A549 (cell line): ENCODE results near the gene B4GALT3. TPM values are rescaled to one million over a fixed set of nuclear protein-coding genes. Genes with fewer than 3 reads are reported as not detected.

Source experiments
- CHD2 ChIP-seq: fragments of 150-350 bp; IDR thresholded peaks from 2 replicates; pipeline ENCODE4 v1.6.1; 2014; ENCODE audit warnings: low read length; ENCODE audit not compliant: partially characterized antibody
- EP300 ChIP-seq, 2 experiments: fragments of >200 bp; sonication (Bioruptor Twin); formaldehyde crosslinking; IDR thresholded peaks; 2 replicates in 1 of 2; 3 replicates in 1 of 2; pipeline ENCODE4 v1.6.1; 2016 to 2017
- FOSL2 ChIP-seq, 2 experiments: fragments of 450-650 bp in 1 of 2; fragments of >200 bp in 1 of 2; sonication (Bioruptor Twin) in 1 of 2; formaldehyde crosslinking; IDR thresholded peaks; 2 replicates each; pipeline versions ENCODE4 v1.5.0 to v1.6.1; 2016 to 2020; ENCODE audit warnings: mild to moderate bottlenecking in 1 of 2, moderate library complexity in 1 of 2
- KDM5A ChIP-seq: fragments of 200-600 bp; sonication (generic); IDR thresholded peaks from 2 replicates; pipeline ENCODE4 v1.6.1; 2016; ENCODE audit warnings: antibody characterized with exemption, mild to moderate bottlenecking
- PHF8 ChIP-seq: fragments of 200-600 bp; sonication (generic); IDR thresholded peaks from 2 replicates; pipeline ENCODE4 v1.6.1; 2016; ENCODE audit warnings: low read depth, mild to moderate bottlenecking, antibody characterized with exemption, moderate library complexity, borderline replicate concordance
- TFCP2L1 ChIP-seq: fragments of 250-450 bp; sonication (Bioruptor Pico); IDR thresholded peaks from 2 replicates; pipeline ENCODE4 v1.5.0; 2021; ENCODE audit warnings: mild to moderate bottlenecking
- ZSCAN20 ChIP-seq: fragments of 250-450 bp; sonication (Bioruptor Pico); IDR thresholded peaks from 2 replicates; pipeline ENCODE4 v1.8.0; 2022; ENCODE audit warnings: mild to moderate bottlenecking, moderate library complexity
- polyA plus RNA-seq, 4 experiments: library from polyadenylated mRNA; depleted of rRNA in 3 of 4; stranded (reverse); fragments of >200 nt; fragmentation: RNase III in 1 of 4; extraction: RNeasy Plus Mini Kit Qiagen cat#74134 plus additional on column Dnase treatment in 1 of 4; gene quantifications; 2 replicates in 3 of 4; 3 replicates in 1 of 4; pipeline ENCODE4 v1.2.3, GENCODE V29; 2011 to 2017
- TF ChIP-seq, protein P1 (sequence below): IDR thresholded peaks from 2 replicates; pipeline ENCODE4 v1.6.1; 2012
- TF ChIP-seq, protein P2 (sequence below): fragments of 200-600 bp; sonication (generic); IDR thresholded peaks from 2 replicates; pipeline ENCODE4 v1.6.1; 2016; ENCODE audit warnings: antibody characterized with exemption, mild to moderate bottlenecking, moderate library complexity
- TF ChIP-seq, protein P3 (sequence below): fragments of 250-450 bp; sonication (Bioruptor Pico); IDR thresholded peaks from 2 replicates; pipeline ENCODE4 v1.5.0; 2021; ENCODE audit warnings: mild to moderate bottlenecking, moderate library complexity, borderline replicate concordance
- TF ChIP-seq, protein P4 (sequence below): fragments of >200 bp; sonication (Bioruptor Twin); formaldehyde crosslinking; IDR thresholded peaks from 3 replicates; pipeline ENCODE4 v1.6.1; 2016
- TF ChIP-seq, protein P5 (sequence below): fragments of 450-650 bp; IDR thresholded peaks from 2 replicates; pipeline ENCODE4 v1.6.1; 2014; ENCODE audit warnings: antibody characterized with exemption
- TF ChIP-seq, protein P6 (sequence below): IDR thresholded peaks from 2 replicates; pipeline ENCODE4 v1.6.1; 2012

Gene B4GALT3
- polyA plus RNA-seq, 2 of the 4 experiments (the other 2 are of a cell fraction) = 25.3 to 25.5 TPM

DNA sequence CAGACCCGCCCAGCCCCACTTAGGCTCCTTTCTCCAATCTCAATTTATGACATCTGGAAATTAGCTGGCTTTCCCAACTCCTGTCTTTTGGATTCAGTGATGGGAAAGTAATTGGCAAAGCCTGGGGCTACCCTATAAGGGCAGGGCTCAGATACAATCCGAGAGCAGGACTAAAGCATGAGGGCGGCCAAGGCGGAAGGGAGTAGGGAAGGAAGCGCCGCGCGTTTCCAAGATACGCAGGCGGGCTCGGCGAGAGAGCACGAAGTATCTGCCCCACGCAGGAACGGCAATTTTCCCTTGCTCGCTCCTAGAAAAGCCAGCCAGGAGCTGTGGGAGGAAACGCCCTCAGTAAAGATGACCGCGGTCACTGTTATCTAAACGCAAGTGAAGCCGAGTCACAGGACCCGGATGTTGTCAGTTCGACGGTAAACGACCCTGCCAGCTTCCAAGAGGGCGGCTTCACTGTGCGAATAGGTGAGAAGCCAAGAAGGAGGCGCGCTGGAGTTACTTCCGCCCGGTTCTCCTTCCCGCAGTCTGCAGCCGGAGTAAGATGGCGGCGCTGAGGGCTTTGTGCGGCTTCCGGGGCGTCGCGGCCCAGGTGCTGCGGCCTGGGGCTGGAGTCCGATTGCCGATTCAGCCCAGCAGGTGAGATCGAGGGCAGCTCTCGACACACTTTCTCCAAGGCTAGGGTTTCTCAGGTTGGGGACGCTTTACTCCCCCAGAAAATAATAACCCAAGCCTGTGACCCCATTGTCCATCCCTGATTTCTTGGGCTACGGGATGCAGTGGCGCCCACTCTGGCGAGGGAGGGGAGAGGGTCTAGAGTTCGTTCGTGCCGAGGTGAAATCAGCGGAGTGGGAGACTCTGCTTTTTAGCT, 24.8 kb upstream of the B4GALT3 start, which contains the start of gene NDUFS2 (continued):
- TF ChIP-seq, protein P1, sequence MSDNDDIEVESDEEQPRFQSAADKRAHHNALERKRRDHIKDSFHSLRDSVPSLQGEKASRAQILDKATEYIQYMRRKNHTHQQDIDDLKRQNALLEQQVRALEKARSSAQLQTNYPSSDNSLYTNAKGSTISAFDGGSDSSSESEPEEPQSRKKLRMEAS = peak; percentile 64
- TF ChIP-seq, protein P2, sequence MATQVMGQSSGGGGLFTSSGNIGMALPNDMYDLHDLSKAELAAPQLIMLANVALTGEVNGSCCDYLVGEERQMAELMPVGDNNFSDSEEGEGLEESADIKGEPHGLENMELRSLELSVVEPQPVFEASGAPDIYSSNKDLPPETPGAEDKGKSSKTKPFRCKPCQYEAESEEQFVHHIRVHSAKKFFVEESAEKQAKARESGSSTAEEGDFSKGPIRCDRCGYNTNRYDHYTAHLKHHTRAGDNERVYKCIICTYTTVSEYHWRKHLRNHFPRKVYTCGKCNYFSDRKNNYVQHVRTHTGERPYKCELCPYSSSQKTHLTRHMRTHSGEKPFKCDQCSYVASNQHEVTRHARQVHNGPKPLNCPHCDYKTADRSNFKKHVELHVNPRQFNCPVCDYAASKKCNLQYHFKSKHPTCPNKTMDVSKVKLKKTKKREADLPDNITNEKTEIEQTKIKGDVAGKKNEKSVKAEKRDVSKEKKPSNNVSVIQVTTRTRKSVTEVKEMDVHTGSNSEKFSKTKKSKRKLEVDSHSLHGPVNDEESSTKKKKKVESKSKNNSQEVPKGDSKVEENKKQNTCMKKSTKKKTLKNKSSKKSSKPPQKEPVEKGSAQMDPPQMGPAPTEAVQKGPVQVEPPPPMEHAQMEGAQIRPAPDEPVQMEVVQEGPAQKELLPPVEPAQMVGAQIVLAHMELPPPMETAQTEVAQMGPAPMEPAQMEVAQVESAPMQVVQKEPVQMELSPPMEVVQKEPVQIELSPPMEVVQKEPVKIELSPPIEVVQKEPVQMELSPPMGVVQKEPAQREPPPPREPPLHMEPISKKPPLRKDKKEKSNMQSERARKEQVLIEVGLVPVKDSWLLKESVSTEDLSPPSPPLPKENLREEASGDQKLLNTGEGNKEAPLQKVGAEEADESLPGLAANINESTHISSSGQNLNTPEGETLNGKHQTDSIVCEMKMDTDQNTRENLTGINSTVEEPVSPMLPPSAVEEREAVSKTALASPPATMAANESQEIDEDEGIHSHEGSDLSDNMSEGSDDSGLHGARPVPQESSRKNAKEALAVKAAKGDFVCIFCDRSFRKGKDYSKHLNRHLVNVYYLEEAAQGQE = no peak
- TF ChIP-seq PHF8 (peak; percentile 84; the same call in 1 of the 2 replicates), CHD2 (no peak), ZSCAN20 (CRISPR knock-in tag) (no peak), EP300 (IDR thresholded peaks at IDR 0.05) (no peak), FOSL2 (IDR thresholded peaks at IDR 0.05) (no peak), FOSL2 (CRISPR knock-in tag; IDR thresholded peaks at IDR 0.05) (no peak), TFCP2L1 (CRISPR knock-in tag) (no peak), KDM5A (peak; percentile 83)
- TF ChIP-seq, protein P3, sequence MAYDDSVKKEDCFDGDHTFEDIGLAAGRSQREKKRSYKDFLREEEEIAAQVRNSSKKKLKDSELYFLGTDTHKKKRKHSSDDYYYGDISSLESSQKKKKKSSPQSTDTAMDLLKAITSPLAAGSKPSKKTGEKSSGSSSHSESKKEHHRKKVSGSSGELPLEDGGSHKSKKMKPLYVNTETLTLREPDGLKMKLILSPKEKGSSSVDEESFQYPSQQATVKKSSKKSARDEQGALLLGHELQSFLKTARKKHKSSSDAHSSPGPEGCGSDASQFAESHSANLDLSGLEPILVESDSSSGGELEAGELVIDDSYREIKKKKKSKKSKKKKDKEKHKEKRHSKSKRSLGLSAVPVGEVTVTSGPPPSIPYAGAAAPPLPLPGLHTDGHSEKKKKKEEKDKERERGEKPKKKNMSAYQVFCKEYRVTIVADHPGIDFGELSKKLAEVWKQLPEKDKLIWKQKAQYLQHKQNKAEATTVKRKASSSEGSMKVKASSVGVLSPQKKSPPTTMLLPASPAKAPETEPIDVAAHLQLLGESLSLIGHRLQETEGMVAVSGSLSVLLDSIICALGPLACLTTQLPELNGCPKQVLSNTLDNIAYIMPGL (CRISPR knock-in tag) = peak; percentile 33; the same call in 1 of the 2 replicates
- TF ChIP-seq, protein P4, sequence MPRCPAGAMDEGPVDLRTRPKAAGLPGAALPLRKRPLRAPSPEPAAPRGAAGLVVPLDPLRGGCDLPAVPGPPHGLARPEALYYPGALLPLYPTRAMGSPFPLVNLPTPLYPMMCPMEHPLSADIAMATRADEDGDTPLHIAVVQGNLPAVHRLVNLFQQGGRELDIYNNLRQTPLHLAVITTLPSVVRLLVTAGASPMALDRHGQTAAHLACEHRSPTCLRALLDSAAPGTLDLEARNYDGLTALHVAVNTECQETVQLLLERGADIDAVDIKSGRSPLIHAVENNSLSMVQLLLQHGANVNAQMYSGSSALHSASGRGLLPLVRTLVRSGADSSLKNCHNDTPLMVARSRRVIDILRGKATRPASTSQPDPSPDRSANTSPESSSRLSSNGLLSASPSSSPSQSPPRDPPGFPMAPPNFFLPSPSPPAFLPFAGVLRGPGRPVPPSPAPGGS = peak; percentile 52; the same call in 1 of the 3 replicates
- TF ChIP-seq, protein P5, sequence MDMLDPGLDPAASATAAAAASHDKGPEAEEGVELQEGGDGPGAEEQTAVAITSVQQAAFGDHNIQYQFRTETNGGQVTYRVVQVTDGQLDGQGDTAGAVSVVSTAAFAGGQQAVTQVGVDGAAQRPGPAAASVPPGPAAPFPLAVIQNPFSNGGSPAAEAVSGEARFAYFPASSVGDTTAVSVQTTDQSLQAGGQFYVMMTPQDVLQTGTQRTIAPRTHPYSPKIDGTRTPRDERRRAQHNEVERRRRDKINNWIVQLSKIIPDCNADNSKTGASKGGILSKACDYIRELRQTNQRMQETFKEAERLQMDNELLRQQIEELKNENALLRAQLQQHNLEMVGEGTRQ = no peak
- TF ChIP-seq, protein P6, sequence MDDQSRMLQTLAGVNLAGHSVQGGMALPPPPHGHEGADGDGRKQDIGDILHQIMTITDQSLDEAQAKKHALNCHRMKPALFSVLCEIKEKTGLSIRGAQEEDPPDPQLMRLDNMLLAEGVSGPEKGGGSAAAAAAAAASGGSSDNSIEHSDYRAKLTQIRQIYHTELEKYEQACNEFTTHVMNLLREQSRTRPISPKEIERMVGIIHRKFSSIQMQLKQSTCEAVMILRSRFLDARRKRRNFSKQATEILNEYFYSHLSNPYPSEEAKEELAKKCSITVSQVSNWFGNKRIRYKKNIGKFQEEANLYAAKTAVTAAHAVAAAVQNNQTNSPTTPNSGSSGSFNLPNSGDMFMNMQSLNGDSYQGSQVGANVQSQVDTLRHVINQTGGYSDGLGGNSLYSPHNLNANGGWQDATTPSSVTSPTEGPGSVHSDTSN = 0 out of 2 replicates have a peak, but pooled peaks have one; percentile 20
